GM21447 (cell line): Measurements from ENCODE around the gene LCE1D.

Source experiments
- ATAC-seq: cut with Tn5 transposase; IDR thresholded peaks from one replicate; pipeline ENCODE4 v1.9.1; 2021; ENCODE audit not compliant: unreplicated experiment

Gene LCE1D

GRCh38 chr1:152796421-152796820, at the start of gene LCE1D:
Gene LCE1D, plus strand, starts transcription at chr1:152796721. Its CDS starts 1,074 bp downstream, at chr1:152797795.
- no peak for ATAC-seq

- ATAC-seq: no peak
These were observed 48.7 kb upstream of the LCE1D start for GRCh38 chr1:152747831-152748230.

GRCh38 chr1:152752225-152752624, 44.3 kb upstream of the LCE1D start:
- no peak for ATAC-seq

GRCh38 chr1:152753586-152753985, 42.9 kb upstream of the LCE1D start:
- no peak for ATAC-seq

GRCh38 chr1:152756872-152757271, 39.6 kb upstream of the LCE1D start:
- ATAC-seq: no peak

GRCh38 chr1:152757747-152758146, 38.8 kb upstream of the LCE1D start, which contains the start of gene KPRP:
Gene KPRP, plus strand, starts transcription at chr1:152758025. Its CDS starts 1,564 bp downstream, at chr1:152759589.
- ATAC-seq: no peak

- ATAC-seq: no peak
These were observed 37.9 kb upstream of the LCE1D start for GRCh38 chr1:152758636-152759035.

- no peak for ATAC-seq
These were observed 36.9 kb upstream of the LCE1D start for GRCh38 chr1:152759453-152760173.

- no peak for ATAC-seq
These were observed 35.9 kb upstream of the LCE1D start for GRCh38 chr1:152760551-152761190.

GRCh38 chr1:152761609-152762213, 34.8 kb upstream of the LCE1D start:
- ATAC-seq: no peak

- no peak for ATAC-seq
These were observed 27.5 kb upstream of the LCE1D start for GRCh38 chr1:152768847-152769533.

- ATAC-seq: no peak
These were observed 26.1 kb upstream of the LCE1D start for GRCh38 chr1:152770411-152770810.

- ATAC-seq: no peak
These were observed 21.6 kb upstream of the LCE1D start, which contains the start of gene LCE1F for GRCh38 chr1:152774875-152775274. Gene LCE1F, plus strand, starts transcription at chr1:152775140. Its CDS starts 1,232 bp downstream, at chr1:152776372.

GRCh38 chr1:152776361-152776760, 20.2 kb upstream of the LCE1D start:
- ATAC-seq: no peak

GRCh38 chr1:152777510-152778137, 18.9 kb upstream of the LCE1D start:
- ATAC-seq: no peak

GRCh38 chr1:152783095-152783494, 13.4 kb upstream of the LCE1D start:
- ATAC-seq: no peak

- ATAC-seq: no peak
These were observed 10.4 kb upstream of the LCE1D start, which contains the start of gene LCE1E for GRCh38 chr1:152786077-152786476. Gene LCE1E, plus strand, starts transcription at chr1:152786257. Its CDS starts 1,043 bp downstream, at chr1:152787300.

GRCh38 chr1:152795686-152796085, 835 bp upstream of the LCE1D start:
- ATAC-seq: no peak

GRCh38 chr1:152801333-152801732, 4.8 kb downstream of the LCE1D start:
- ATAC-seq: no peak

- no peak for ATAC-seq
These were observed 10.1 kb downstream of the LCE1D start, which contains the start of gene LCE1C for GRCh38 chr1:152806576-152806975. Gene LCE1C, minus strand, starts transcription at chr1:152806651. Its CDS starts 1,173 bp downstream, at chr1:152805478.

GRCh38 chr1:152811050-152811449, 14.5 kb downstream of the LCE1D start:
- ATAC-seq: no peak
